ENCODE measurements around the gene CAPZA1.

The CAPZA1 gene

GRCh38 chr1:112643080-112643479 lies 23.4 kb downstream of the CAPZA1 start:
- H3K27ac ChIP-seq: no peak overlapping the region
- in situ Hi-C loops (cut with HindIII; ENCODE audit: low pct_ligation_motif_present, low sequenced_read_pairs): no loop called here

DNA sequence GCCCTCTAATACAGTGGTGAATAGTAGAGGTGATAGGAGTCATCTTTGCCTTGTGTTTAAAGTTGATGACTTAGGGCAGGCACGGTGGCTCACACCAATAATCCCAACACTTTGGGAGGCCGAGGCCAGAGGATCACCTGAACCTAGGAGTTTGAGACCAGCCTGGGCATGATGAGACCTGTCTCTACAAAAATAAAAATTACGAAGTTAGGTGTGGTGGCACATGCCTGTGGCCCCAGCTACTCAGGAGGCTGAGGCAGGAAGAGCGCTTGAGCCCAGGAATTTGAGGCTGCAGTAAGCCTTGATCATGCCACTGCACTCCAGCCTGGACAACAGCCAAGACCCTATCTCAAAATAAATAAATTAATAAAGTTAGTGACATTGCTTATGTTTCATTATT lies 26.6 kb downstream of the CAPZA1 start:
- Histone ChIP-seq H3K27ac (no peak overlapping the region), H3K27me3 (replicated peaks) (no peaks in the 10 kb centered on the region)

More at GRCh38 chr1:112643080-112643479, 23.4 kb downstream of the CAPZA1 start:
- Histone ChIP-seq H3K36me3 (replicated peaks) (peaks cover 4% of the 10 kb centered on the region), H3K27me3 (replicated peaks) (no peaks in the 10 kb centered on the region), H3K4me3 (ENCODE audit: low read depth, low read length) (no peak overlapping the region)
- no peak for DNase-seq
- TF ChIP-seq, protein P1, sequence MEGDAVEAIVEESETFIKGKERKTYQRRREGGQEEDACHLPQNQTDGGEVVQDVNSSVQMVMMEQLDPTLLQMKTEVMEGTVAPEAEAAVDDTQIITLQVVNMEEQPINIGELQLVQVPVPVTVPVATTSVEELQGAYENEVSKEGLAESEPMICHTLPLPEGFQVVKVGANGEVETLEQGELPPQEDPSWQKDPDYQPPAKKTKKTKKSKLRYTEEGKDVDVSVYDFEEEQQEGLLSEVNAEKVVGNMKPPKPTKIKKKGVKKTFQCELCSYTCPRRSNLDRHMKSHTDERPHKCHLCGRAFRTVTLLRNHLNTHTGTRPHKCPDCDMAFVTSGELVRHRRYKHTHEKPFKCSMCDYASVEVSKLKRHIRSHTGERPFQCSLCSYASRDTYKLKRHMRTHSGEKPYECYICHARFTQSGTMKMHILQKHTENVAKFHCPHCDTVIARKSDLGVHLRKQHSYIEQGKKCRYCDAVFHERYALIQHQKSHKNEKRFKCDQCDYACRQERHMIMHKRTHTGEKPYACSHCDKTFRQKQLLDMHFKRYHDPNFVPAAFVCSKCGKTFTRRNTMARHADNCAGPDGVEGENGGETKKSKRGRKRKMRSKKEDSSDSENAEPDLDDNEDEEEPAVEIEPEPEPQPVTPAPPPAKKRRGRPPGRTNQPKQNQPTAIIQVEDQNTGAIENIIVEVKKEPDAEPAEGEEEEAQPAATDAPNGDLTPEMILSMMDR (IDR thresholded peaks at IDR 0.05; ENCODE audit: low read depth, low read length, missing control alignments): no peak

GRCh38 chr1:112651205-112651604 lies 31.6 kb downstream of the CAPZA1 start:
- in situ Hi-C loops (cut with HindIII; ENCODE audit: low pct_ligation_motif_present, low sequenced_read_pairs): no loop called here
- DNase-seq: no peak
- peaks cover 49% of the 10 kb centered on the region for H3K36me3 ChIP-seq (replicated peaks)

More for the DNA sequence above, 26.6 kb downstream of the CAPZA1 start:
- TF ChIP-seq, protein P1 (IDR thresholded peaks at IDR 0.05; ENCODE audit: low read depth, low read length, missing control alignments): no peak
- Histone ChIP-seq H3K4me3 (ENCODE audit: low read depth, low read length) (no peak overlapping the region), H3K36me3 (replicated peaks) (peaks cover 25% of the 10 kb centered on the region)
- no peak for DNase-seq
- in situ Hi-C loops (cut with HindIII; ENCODE audit: low pct_ligation_motif_present, low sequenced_read_pairs): no loop called here

DNA sequence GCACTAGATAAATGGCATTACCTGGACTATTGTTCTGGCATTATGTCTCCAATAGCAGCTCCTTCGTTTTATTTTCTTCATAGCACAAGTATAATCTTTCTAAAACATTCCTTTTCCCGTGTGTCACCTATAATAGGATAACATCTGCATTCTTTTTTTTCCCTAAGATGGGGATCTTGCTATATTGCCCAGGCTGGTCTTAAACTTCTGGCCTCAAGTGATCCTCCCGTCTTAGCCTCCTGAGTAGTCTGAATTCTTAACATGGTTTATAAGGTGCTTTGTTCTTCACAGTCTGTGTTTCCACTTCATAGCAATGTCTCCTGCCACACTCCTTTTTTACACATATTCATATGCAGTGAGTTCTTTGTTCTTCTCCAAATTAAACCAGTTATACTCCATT lies 46.2 kb downstream of the CAPZA1 start:
- Histone ChIP-seq H3K27ac (no peak overlapping the region), H3K36me3 (replicated peaks) (peaks cover 80% of the 10 kb centered on the region), H3K27me3 (replicated peaks) (no peaks in the 10 kb centered on the region), H3K4me3 (ENCODE audit: low read depth, low read length) (no peak overlapping the region)
- in situ Hi-C loops (cut with HindIII; ENCODE audit: low pct_ligation_motif_present, low sequenced_read_pairs): no loop called here
- no peak for DNase-seq
- TF ChIP-seq, protein P1 (IDR thresholded peaks at IDR 0.05; ENCODE audit: low read depth, low read length, missing control alignments): no peak

More at GRCh38 chr1:112651205-112651604, 31.6 kb downstream of the CAPZA1 start:
- Histone ChIP-seq H3K27ac (no peak overlapping the region), H3K4me3 (ENCODE audit: low read depth, low read length) (no peak overlapping the region), H3K27me3 (replicated peaks) (no peaks in the 10 kb centered on the region)
- TF ChIP-seq, protein P1 (IDR thresholded peaks at IDR 0.05; ENCODE audit: low read depth, low read length, missing control alignments): no peak

GRCh38 chr1:112666946-112667345 lies 47.3 kb downstream of the CAPZA1 start:
- in situ Hi-C loops (cut with HindIII; ENCODE audit: low pct_ligation_motif_present, low sequenced_read_pairs): no loop called here
- Histone ChIP-seq H3K4me3 (ENCODE audit: low read depth, low read length) (no peak overlapping the region), H3K27me3 (replicated peaks) (no peaks in the 10 kb centered on the region), H3K36me3 (replicated peaks) (peaks cover 82% of the 10 kb centered on the region), H3K27ac (no peak overlapping the region)
- DNase-seq: no peak
- TF ChIP-seq, protein P1 (IDR thresholded peaks at IDR 0.05; ENCODE audit: low read depth, low read length, missing control alignments): no peak

- TF ChIP-seq, protein P1 (IDR thresholded peaks at IDR 0.05; ENCODE audit: low read depth, low read length, missing control alignments): no peak
- no peak for DNase-seq
- no peaks in the 10 kb centered on the region for H3K27me3 ChIP-seq (replicated peaks)
- H3K36me3 ChIP-seq (replicated peaks): peaks cover 46% of the 10 kb centered on the region
- in situ Hi-C loops (cut with HindIII; ENCODE audit: low pct_ligation_motif_present, low sequenced_read_pairs): no loop called here
- no peak overlapping the region for H3K4me3 ChIP-seq (ENCODE audit: low read depth, low read length)
- H3K27ac ChIP-seq: no peak overlapping the region
These were observed 52.4 kb downstream of the CAPZA1 start for GRCh38 chr1:112672009-112672408.

Data from brain microvascular endothelial cell (primary cell).